ENCODE measurements around the gene ERCC6L2. TPM values are rescaled to one million over a fixed set of nuclear protein-coding genes. Genes with fewer than 3 reads are reported as not detected.

ERCC6L2 gene
- total and polyA plus RNA-seq, 5 donors from 2014 or later = 22.2 to 48.0 (median 38.8) TPM

DNA sequence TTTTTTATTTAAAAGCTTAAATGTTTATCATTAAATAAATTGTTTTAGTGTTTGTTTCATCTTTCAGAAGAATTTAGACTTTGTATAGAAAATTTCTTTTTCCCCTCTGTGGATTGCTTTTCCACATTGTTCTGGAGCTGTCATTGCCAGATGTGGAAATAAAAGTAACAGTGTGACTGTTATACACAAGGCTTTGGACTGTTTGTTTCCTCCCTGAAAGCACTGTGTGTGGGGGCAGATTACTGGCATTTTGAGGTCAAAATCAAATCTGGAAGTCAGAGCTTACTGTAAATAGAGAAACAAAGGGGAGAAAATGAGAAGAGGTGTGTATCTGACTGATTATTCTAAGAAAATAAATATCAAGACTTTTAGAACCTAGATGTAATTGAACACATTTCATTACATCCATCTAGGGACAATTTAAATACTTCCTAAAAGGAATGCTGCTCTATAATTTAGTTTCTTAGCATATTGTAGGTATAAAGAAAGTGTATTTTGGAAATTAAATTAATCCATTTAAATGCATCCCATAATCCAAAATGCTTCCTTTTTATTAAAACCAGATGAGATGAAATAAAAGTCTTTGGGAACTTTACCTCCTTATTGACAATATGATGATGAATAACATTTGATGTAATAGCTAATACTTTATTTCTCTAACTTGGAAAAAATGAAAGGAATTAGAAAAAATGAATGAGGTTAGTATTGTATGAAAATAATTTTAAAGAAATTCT, 51.9 kb downstream of the ERCC6L2 start:
- DNase-seq (no peak), ATAC-seq (ENCODE audit: low read depth in 2 of 2) (no peak)
- H3K36me3 Mint-ChIP-seq = peaks cover 49% of the 10 kb centered on the region
- peaks cover 0 to 8% (median 4%) of the 10 kb centered on the region in 4 donors for H3K4me1 Mint-ChIP-seq
- no peaks in the 10 kb centered on the region for H3K4me1 ChIP-seq (ENCODE audit: control insufficient read depth, insufficient read depth, low read length, poor library complexity, severe bottlenecking)
- H3K27ac ChIP-seq (ENCODE audit: insufficient read depth, low read length, poor library complexity, severe bottlenecking) = no peak overlapping the region
- H3K27ac Mint-ChIP-seq = no peak overlapping the region
- H3K4me3 ChIP-seq (ENCODE audit: low read depth, low read length) = no peak overlapping the region
- no peaks in the 10 kb centered on the region for H3K27me3 ChIP-seq (ENCODE audit: control insufficient read depth, insufficient read depth, low read length)
- H3K36me3 ChIP-seq (ENCODE audit: control insufficient read depth, insufficient read depth, low read length) = peaks cover 51% of the 10 kb centered on the region
- no peaks in the 10 kb centered on the region for H3K27me3 Mint-ChIP-seq
- no peaks in the 10 kb centered on the region for H3K9me3 ChIP-seq (ENCODE audit: control insufficient read depth in 2 of 2, low read length in 2 of 2)
- no peaks in the 10 kb centered on the region for H3K9me3 Mint-ChIP-seq
- no peak overlapping the region for H3K4me3 Mint-ChIP-seq

DNA sequence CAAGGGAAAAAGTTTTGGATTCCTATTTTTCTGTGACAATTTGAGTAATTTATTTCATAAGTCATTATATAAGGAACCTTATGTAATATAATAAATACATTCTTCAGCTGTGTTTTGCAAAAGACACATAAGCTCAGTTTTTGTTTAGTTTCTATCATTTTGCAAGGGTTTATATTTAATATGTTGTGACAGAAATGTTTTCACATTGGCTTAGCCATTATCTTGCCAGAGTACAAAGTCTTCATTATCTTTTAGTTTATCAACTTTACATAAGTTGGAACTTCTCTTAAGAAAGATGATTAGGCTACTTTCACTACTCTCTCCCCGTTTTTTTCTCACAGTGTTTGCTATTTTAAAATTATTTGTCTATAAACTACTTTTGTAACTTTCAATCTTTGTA, 54.8 kb downstream of the ERCC6L2 start:
- H3K4me3 ChIP-seq (ENCODE audit: low read depth, low read length) = no peak overlapping the region
- H3K27me3 ChIP-seq (ENCODE audit: control insufficient read depth, insufficient read depth, low read length) = no peaks in the 10 kb centered on the region
- DNase-seq = no peak
- no peak for ATAC-seq (ENCODE audit: low read depth in 2 of 2)
- peaks cover 0 to 1% (median 0%) of the 10 kb centered on the region in 7 donors for H3K9me3 Mint-ChIP-seq
- peaks cover 58% of the 10 kb centered on the region for H3K36me3 Mint-ChIP-seq
- no peaks in the 10 kb centered on the region for H3K4me1 ChIP-seq (ENCODE audit: control insufficient read depth, insufficient read depth, low read length, poor library complexity, severe bottlenecking)
- H3K27ac ChIP-seq (ENCODE audit: insufficient read depth, low read length, poor library complexity, severe bottlenecking) = no peak overlapping the region
- no peaks in the 10 kb centered on the region for H3K9me3 ChIP-seq (ENCODE audit: control insufficient read depth in 2 of 2, low read length in 2 of 2)
- H3K36me3 ChIP-seq (ENCODE audit: control insufficient read depth, insufficient read depth, low read length) = peaks cover 49% of the 10 kb centered on the region
- no peak overlapping the region for H3K4me3 Mint-ChIP-seq
- peaks cover 0 to 15% (median 4%) of the 10 kb centered on the region in 4 donors for H3K4me1 Mint-ChIP-seq
- no peaks in the 10 kb centered on the region for H3K27me3 Mint-ChIP-seq
- no peak overlapping the region for H3K27ac Mint-ChIP-seq

DNA sequence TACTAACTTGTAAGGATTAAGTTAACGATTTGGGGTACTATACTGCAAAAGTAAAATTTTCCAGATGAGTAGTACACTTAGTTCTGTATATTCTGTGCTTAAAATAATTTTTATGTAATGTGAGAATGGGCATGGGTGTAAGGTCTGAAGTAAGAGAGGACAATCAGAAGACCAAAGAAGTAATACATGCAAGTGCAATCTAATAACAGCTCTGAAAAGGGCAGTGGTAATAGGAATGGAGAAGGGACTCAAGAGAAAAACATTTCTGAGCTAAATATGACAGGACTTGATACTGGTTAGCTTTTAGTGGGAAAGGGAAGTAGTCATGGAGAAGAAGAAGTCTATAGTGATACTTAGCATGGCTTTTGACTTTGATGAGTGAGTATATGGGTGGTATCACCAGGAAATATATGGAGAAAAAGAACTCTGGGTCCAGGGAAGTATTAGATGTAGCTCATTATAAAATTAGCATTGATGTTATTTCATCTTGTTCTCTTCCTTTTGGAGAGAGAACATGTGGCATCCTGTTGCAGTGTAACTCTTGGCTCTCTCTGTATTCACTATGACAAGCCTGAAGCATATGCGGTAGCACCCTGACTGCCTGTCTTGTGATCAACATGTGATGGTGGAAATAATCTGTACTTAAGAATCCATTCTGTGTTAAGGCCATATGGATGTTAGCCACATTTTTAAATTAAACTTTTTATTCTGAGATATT, 60.5 kb downstream of the ERCC6L2 start:
- DNase-seq (no peak), ATAC-seq (ENCODE audit: low read depth in 2 of 2) (no peak)
- no peak overlapping the region for H3K27ac Mint-ChIP-seq
- Histone ChIP-seq H3K27ac (ENCODE audit: insufficient read depth, low read length, poor library complexity, severe bottlenecking) (no peak overlapping the region), H3K27me3 (ENCODE audit: control insufficient read depth, insufficient read depth, low read length) (no peaks in the 10 kb centered on the region), H3K4me1 (ENCODE audit: control insufficient read depth, insufficient read depth, low read length, poor library complexity, severe bottlenecking) (no peaks in the 10 kb centered on the region), H3K9me3 (ENCODE audit: control insufficient read depth in 2 of 2, low read length in 2 of 2) (peaks cover 0 to 3% of the 10 kb centered on the region in 2 experiments), H3K36me3 (ENCODE audit: control insufficient read depth, insufficient read depth, low read length) (peaks cover 47% of the 10 kb centered on the region), H3K4me3 (ENCODE audit: low read depth, low read length) (no peak overlapping the region)
- H3K27me3 Mint-ChIP-seq = no peaks in the 10 kb centered on the region
- H3K36me3 Mint-ChIP-seq = peaks cover 81% of the 10 kb centered on the region
- H3K9me3 Mint-ChIP-seq = peaks cover 0 to 17% (median 2%) of the 10 kb centered on the region in 7 donors
- no peak overlapping the region for H3K4me3 Mint-ChIP-seq
- H3K4me1 Mint-ChIP-seq = peaks cover 0 to 37% (median 3%) of the 10 kb centered on the region in 4 donors

DNA sequence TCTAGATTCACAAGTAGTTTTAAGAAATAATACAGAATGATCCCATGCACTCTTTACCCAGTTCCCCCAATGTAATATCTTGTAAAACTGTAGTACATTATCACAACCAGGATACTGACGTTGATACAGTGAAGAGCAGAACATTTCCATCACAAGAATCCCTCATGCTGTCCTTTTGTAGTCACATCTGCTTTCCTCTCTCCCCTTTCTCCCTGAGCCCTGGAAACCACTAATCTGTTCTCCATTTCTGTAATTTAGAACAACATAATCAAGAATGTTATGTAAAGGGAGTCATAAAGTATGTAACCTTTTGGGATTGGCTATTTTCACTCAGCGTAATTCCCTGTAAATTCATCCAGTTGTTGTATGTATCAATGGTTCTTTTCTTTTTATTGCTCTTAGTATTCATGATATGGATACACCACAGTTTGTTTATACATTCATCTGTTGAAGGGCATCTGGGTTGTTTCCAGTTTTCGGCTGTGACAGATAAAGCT, 61.1 kb downstream of the ERCC6L2 start:
- no peak for ATAC-seq (ENCODE audit: low read depth in 2 of 2)
- Histone ChIP-seq H3K4me3 (ENCODE audit: low read depth, low read length) (no peak overlapping the region), H3K9me3 (ENCODE audit: control insufficient read depth in 2 of 2, low read length in 2 of 2) (peaks cover 0 to 3% of the 10 kb centered on the region in 2 experiments), H3K27ac (ENCODE audit: insufficient read depth, low read length, poor library complexity, severe bottlenecking) (no peak overlapping the region), H3K27me3 (ENCODE audit: control insufficient read depth, insufficient read depth, low read length) (no peaks in the 10 kb centered on the region), H3K4me1 (ENCODE audit: control insufficient read depth, insufficient read depth, low read length, poor library complexity, severe bottlenecking) (no peaks in the 10 kb centered on the region), H3K36me3 (ENCODE audit: control insufficient read depth, insufficient read depth, low read length) (peaks cover 50% of the 10 kb centered on the region)
- Mint-ChIP-seq H3K4me3 (no peak overlapping the region), H3K27me3 (no peaks in the 10 kb centered on the region), H3K36me3 (peaks cover 81% of the 10 kb centered on the region), H3K9me3 (peaks cover 0 to 17% (median 2%) of the 10 kb centered on the region in 7 donors), H3K27ac (no peak overlapping the region), H3K4me1 (peaks cover 0 to 32% (median 3%) of the 10 kb centered on the region in 4 donors)
- no peak for DNase-seq

DNA sequence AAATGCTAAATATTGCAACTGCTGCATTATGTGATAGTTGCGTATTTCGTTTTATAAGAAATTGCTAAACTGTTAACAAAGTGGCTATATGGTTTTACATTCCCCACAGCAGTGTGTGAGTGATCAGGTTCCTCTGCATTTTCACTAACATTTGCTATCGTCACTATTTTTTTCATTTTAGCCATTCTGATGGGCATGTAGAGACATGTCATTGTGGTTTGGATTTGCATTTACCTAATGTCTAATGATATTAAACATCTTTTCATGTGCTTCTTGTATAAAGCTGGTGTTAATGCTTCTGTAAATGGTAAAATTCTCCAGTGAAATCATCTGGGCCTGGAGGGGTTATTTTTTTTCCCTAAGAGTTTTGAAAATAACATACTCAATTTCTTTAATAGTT, 61.6 kb downstream of the ERCC6L2 start:
- Mint-ChIP-seq H3K36me3 (peaks cover 83% of the 10 kb centered on the region), H3K27ac (no peak overlapping the region), H3K9me3 (peaks cover 0 to 17% (median 2%) of the 10 kb centered on the region in 7 donors), H3K27me3 (no peaks in the 10 kb centered on the region), H3K4me3 (no peak overlapping the region), H3K4me1 (peaks cover 0 to 29% (median 3%) of the 10 kb centered on the region in 4 donors)
- ATAC-seq (ENCODE audit: low read depth in 2 of 2) = no peak
- Histone ChIP-seq H3K36me3 (ENCODE audit: control insufficient read depth, insufficient read depth, low read length) (peaks cover 53% of the 10 kb centered on the region), H3K9me3 (ENCODE audit: control insufficient read depth in 2 of 2, low read length in 2 of 2) (peaks cover 0 to 3% of the 10 kb centered on the region in 2 experiments), H3K27me3 (ENCODE audit: control insufficient read depth, insufficient read depth, low read length) (no peaks in the 10 kb centered on the region), H3K4me3 (ENCODE audit: low read depth, low read length) (no peak overlapping the region), H3K4me1 (ENCODE audit: control insufficient read depth, insufficient read depth, low read length, poor library complexity, severe bottlenecking) (no peaks in the 10 kb centered on the region), H3K27ac (ENCODE audit: insufficient read depth, low read length, poor library complexity, severe bottlenecking) (no peak overlapping the region)
- DNase-seq = no peak

DNA sequence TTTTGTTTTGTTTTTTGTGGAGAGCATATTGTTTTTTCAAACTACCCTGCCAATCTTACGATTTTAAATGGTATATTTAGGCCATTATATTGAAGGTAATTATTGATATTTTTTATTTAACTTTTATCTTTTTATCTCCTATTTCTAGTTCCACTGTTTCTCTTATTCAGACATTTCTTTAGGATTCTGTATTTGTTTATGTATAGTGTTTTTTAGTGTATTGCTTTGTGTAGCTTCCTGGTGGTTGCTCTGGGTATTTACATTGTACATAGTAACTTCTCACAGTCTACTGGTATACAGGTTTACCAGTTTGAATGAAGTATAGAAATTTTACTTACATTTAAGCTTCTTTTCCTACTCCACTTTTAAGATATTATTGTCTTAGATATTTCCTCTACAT, 63.2 kb downstream of the ERCC6L2 start:
- no peak for ATAC-seq (ENCODE audit: low read depth in 2 of 2)
- H3K4me3 ChIP-seq (ENCODE audit: low read depth, low read length) = no peak overlapping the region

DNA sequence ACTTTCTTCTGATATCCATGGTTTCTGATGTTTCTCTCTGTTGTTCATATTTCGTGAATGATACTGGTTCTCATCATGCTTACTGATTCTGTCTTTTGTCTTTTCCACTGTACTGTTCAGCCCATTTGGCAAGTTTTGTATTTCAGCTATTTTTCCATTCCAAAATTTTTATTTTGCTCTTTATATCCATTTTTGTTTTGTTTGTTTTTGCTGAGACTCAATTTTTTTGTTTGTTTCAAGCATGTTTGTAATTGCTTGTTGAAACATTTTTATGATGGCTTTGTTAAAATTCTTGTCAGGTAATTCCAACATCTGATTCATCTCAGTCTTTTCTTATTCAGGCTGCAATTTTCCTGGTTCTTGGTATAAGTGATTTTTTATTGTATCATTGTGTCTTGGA, 64.0 kb downstream of the ERCC6L2 start:
- H3K4me1 Mint-ChIP-seq = peaks cover 0 to 35% (median 3%) of the 10 kb centered on the region in 4 donors
- no peak for DNase-seq
- no peak overlapping the region for H3K27ac Mint-ChIP-seq
- Histone ChIP-seq H3K9me3 (ENCODE audit: control insufficient read depth in 2 of 2, low read length in 2 of 2) (peaks cover 0 to 3% of the 10 kb centered on the region in 2 experiments), H3K4me1 (ENCODE audit: control insufficient read depth, insufficient read depth, low read length, poor library complexity, severe bottlenecking) (no peaks in the 10 kb centered on the region), H3K27me3 (ENCODE audit: control insufficient read depth, insufficient read depth, low read length) (no peaks in the 10 kb centered on the region), H3K36me3 (ENCODE audit: control insufficient read depth, insufficient read depth, low read length) (peaks cover 47% of the 10 kb centered on the region), H3K27ac (ENCODE audit: insufficient read depth, low read length, poor library complexity, severe bottlenecking) (no peak overlapping the region), H3K4me3 (ENCODE audit: low read depth, low read length) (no peak overlapping the region)
- no peak overlapping the region for H3K4me3 Mint-ChIP-seq
- H3K27me3 Mint-ChIP-seq = no peaks in the 10 kb centered on the region
- H3K36me3 Mint-ChIP-seq = peaks cover 90% of the 10 kb centered on the region
- no peak for ATAC-seq (ENCODE audit: low read depth in 2 of 2)
- peaks cover 0 to 17% (median 3%) of the 10 kb centered on the region in 7 donors for H3K9me3 Mint-ChIP-seq

More for the DNA sequence above, 63.2 kb downstream of the ERCC6L2 start:
- Histone ChIP-seq H3K27ac (ENCODE audit: insufficient read depth, low read length, poor library complexity, severe bottlenecking) (no peak overlapping the region), H3K9me3 (ENCODE audit: control insufficient read depth in 2 of 2, low read length in 2 of 2) (peaks cover 0 to 3% of the 10 kb centered on the region in 2 experiments), H3K4me1 (ENCODE audit: control insufficient read depth, insufficient read depth, low read length, poor library complexity, severe bottlenecking) (no peaks in the 10 kb centered on the region), H3K27me3 (ENCODE audit: control insufficient read depth, insufficient read depth, low read length) (no peaks in the 10 kb centered on the region), H3K36me3 (ENCODE audit: control insufficient read depth, insufficient read depth, low read length) (peaks cover 53% of the 10 kb centered on the region)
- no peak overlapping the region for H3K4me3 Mint-ChIP-seq
- DNase-seq = no peak
- no peak overlapping the region for H3K27ac Mint-ChIP-seq
- H3K4me1 Mint-ChIP-seq = peaks cover 0 to 29% (median 3%) of the 10 kb centered on the region in 4 donors
- H3K9me3 Mint-ChIP-seq = peaks cover 0 to 17% (median 2%) of the 10 kb centered on the region in 7 donors
- H3K36me3 Mint-ChIP-seq = peaks cover 83% of the 10 kb centered on the region
- H3K27me3 Mint-ChIP-seq = no peaks in the 10 kb centered on the region
